Measurements from ENCODE around the gene MAN1A1. TPM values are rescaled to one million over a fixed set of nuclear protein-coding genes. Genes with fewer than 3 reads are reported as not detected.

The MAN1A1 gene
- total RNA-seq, 1 donor from 2014 or later: 75.5 TPM

DNA sequence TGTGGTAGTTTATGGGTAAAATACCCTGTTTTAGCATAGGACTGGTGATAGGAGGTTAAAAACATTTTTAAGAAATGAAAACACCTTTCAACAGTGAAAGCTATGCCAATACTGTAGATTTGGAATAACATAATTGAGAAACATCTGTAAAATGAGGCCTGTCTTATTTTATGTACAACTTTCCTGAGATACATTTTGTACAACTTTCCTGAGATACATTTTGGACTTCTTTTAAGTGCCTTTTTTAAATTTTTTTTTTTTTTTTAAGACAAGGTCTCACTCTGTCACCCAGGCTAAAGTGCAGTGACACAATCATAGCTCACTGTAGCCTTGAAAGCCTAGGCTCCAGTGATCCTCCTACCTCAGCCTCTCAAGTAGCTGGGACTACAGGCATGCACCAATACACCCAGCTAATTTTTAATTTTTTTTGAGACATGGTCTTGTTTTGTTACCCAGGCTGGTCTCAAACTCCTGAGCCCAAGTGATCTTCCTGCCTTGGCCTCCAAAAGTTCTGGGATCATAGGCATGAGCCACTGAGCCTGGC, 84.6 kb downstream of the MAN1A1 start:
- no peak overlapping the region for H3K27ac ChIP-seq
- no peaks in the 10 kb centered on the region for H3K9me3 ChIP-seq
- no peaks in the 10 kb centered on the region for H3K27me3 ChIP-seq
- no peak for DNase-seq (ENCODE audit: low spot score in 2 of 2)
- no peaks in the 10 kb centered on the region for H3K36me3 ChIP-seq
- no peak overlapping the region for H3K4me3 ChIP-seq
- intact Hi-C loops (cut with DNase I): no loop called here
- TF ChIP-seq, protein P1, sequence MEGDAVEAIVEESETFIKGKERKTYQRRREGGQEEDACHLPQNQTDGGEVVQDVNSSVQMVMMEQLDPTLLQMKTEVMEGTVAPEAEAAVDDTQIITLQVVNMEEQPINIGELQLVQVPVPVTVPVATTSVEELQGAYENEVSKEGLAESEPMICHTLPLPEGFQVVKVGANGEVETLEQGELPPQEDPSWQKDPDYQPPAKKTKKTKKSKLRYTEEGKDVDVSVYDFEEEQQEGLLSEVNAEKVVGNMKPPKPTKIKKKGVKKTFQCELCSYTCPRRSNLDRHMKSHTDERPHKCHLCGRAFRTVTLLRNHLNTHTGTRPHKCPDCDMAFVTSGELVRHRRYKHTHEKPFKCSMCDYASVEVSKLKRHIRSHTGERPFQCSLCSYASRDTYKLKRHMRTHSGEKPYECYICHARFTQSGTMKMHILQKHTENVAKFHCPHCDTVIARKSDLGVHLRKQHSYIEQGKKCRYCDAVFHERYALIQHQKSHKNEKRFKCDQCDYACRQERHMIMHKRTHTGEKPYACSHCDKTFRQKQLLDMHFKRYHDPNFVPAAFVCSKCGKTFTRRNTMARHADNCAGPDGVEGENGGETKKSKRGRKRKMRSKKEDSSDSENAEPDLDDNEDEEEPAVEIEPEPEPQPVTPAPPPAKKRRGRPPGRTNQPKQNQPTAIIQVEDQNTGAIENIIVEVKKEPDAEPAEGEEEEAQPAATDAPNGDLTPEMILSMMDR (IDR thresholded peaks at IDR 0.05): no peak
- no peaks in the 10 kb centered on the region for H3K4me1 ChIP-seq

GRCh38 chr6:119262612-119263011, 86.9 kb downstream of the MAN1A1 start:
- no peaks in the 10 kb centered on the region for H3K9me3 ChIP-seq
- H3K27me3 ChIP-seq: no peaks in the 10 kb centered on the region
- H3K27ac ChIP-seq: no peak overlapping the region
- H3K4me1 ChIP-seq: no peaks in the 10 kb centered on the region
- no peaks in the 10 kb centered on the region for H3K36me3 ChIP-seq
- TF ChIP-seq, protein P1 (IDR thresholded peaks at IDR 0.05): no peak
- no peak for DNase-seq (ENCODE audit: low spot score in 2 of 2)
- H3K4me3 ChIP-seq: no peak overlapping the region
- intact Hi-C loops (cut with DNase I): no loop called here

- H3K27ac ChIP-seq: no peak overlapping the region
- no peak for DNase-seq (ENCODE audit: low spot score in 2 of 2)
- no peaks in the 10 kb centered on the region for H3K4me1 ChIP-seq
- no peaks in the 10 kb centered on the region for H3K36me3 ChIP-seq
- H3K27me3 ChIP-seq: no peaks in the 10 kb centered on the region
- intact Hi-C loops (cut with DNase I): no loop called here
- TF ChIP-seq, protein P1 (IDR thresholded peaks at IDR 0.05): no peak
- H3K9me3 ChIP-seq: no peaks in the 10 kb centered on the region
- no peak overlapping the region for H3K4me3 ChIP-seq
Observed at GRCh38 chr6:119261944-119262284, 87.6 kb downstream of the MAN1A1 start.

DNA sequence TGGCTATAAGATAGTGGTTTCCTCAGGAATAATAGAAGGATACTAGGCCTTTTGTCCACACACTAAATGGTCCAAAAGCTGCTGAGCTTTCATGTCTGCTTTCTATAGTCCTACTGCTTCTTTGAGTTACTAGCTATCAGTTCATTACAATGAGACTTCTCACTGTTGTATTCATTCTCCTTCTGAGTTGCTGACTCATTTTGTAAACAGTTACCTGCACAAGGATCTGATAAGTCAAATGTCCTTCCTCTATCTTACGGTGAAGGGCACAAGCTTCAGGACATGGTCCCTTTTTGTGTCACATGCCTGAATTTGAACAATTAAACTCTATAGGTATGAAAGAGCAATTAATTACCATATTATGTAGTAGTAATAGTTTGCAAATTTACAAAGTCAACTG, 90.5 kb downstream of the MAN1A1 start:
- Histone ChIP-seq H3K27ac (no peak overlapping the region), H3K27me3 (no peaks in the 10 kb centered on the region), H3K4me3 (no peak overlapping the region), H3K9me3 (no peaks in the 10 kb centered on the region), H3K4me1 (no peaks in the 10 kb centered on the region), H3K36me3 (no peaks in the 10 kb centered on the region)
- TF ChIP-seq, protein P1 (IDR thresholded peaks at IDR 0.05): no peak
- DNase-seq (ENCODE audit: low spot score in 2 of 2): no peak
- intact Hi-C loops (cut with DNase I): no loop called here

- Histone ChIP-seq H3K4me1 (no peaks in the 10 kb centered on the region), H3K36me3 (no peaks in the 10 kb centered on the region), H3K27me3 (no peaks in the 10 kb centered on the region), H3K4me3 (no peak overlapping the region), H3K27ac (no peak overlapping the region), H3K9me3 (no peaks in the 10 kb centered on the region)
- intact Hi-C loops (cut with DNase I): no loop called here
- TF ChIP-seq, protein P1 (IDR thresholded peaks at IDR 0.05): no peak
- DNase-seq (ENCODE audit: low spot score in 2 of 2): no peak
Observed at GRCh38 chr6:119257726-119258125, 91.8 kb downstream of the MAN1A1 start.

- Histone ChIP-seq H3K27me3 (no peaks in the 10 kb centered on the region), H3K4me1 (no peaks in the 10 kb centered on the region), H3K4me3 (no peak overlapping the region), H3K36me3 (no peaks in the 10 kb centered on the region), H3K9me3 (no peaks in the 10 kb centered on the region), H3K27ac (no peak overlapping the region)
- no peak for DNase-seq (ENCODE audit: low spot score in 2 of 2)
- intact Hi-C loops (cut with DNase I): no loop called here
- TF ChIP-seq, protein P1 (IDR thresholded peaks at IDR 0.05): no peak
Observed at GRCh38 chr6:119256978-119257462, 92.5 kb downstream of the MAN1A1 start.
